NB4 (cell line): ENCODE results near the gene LTB4R.

ENCODE experiments used
- MAX ChIP-seq: IDR thresholded peaks from 2 replicates; pipeline ENCODE4 v1.6.1; 2011; ENCODE audit warnings: low read depth, low read length
- MYC ChIP-seq: IDR thresholded peaks from 2 replicates; pipeline ENCODE4 v1.6.1; 2011; ENCODE audit warnings: low read depth, low read length
- POLR2A ChIP-seq: IDR thresholded peaks from 2 replicates; pipeline ENCODE4 v1.6.1; 2011; ENCODE audit warnings: mild to moderate bottlenecking; ENCODE audit not compliant: insufficient read length; ENCODE audit errors: extremely low read depth
- TF ChIP-seq, protein P1 (sequence below): IDR thresholded peaks from one replicate; pipeline ENCODE4 v1.5.1; 2012; ENCODE audit warnings: low read depth, low read length

DNA sequence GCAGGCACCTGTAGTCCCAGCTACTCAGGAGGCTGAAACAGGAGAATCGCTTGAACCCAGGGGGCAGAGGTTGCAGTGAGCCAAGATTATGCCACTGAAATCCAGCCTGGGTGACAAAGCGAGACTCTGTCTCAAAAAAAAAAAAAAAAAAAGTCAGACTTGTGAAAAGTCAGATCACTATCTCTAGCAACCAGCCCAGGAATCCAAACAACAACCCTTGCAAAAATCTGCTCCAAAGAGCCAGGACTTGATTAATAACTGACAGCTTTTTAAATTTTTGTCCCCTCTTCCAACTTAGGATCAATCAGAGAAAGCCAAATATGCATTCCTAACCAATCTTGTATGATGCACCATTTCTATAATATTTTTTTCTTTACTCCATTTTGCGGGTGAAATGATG, 49.0 kb downstream of the LTB4R start:
- TF ChIP-seq, protein P1, sequence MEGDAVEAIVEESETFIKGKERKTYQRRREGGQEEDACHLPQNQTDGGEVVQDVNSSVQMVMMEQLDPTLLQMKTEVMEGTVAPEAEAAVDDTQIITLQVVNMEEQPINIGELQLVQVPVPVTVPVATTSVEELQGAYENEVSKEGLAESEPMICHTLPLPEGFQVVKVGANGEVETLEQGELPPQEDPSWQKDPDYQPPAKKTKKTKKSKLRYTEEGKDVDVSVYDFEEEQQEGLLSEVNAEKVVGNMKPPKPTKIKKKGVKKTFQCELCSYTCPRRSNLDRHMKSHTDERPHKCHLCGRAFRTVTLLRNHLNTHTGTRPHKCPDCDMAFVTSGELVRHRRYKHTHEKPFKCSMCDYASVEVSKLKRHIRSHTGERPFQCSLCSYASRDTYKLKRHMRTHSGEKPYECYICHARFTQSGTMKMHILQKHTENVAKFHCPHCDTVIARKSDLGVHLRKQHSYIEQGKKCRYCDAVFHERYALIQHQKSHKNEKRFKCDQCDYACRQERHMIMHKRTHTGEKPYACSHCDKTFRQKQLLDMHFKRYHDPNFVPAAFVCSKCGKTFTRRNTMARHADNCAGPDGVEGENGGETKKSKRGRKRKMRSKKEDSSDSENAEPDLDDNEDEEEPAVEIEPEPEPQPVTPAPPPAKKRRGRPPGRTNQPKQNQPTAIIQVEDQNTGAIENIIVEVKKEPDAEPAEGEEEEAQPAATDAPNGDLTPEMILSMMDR: no peak
- TF ChIP-seq POLR2A: no peak
- TF ChIP-seq MYC: no peak
- no peak for TF ChIP-seq MAX
